GM19043 (cell line): ENCODE results near the gene GPS2.
"Not testable (repeated sequence)": the region's sequence is repeated elsewhere in the genome, so short reads cannot be mapped to it uniquely, and the experiment has no call there.

Source experiments
- ATAC-seq: cut with Tn5 transposase; IDR thresholded peaks from one replicate; pipeline ENCODE4 v1.9.1; 2021; ENCODE audit warnings: low read depth; ENCODE audit not compliant: unreplicated experiment

Gene GPS2

DNA sequence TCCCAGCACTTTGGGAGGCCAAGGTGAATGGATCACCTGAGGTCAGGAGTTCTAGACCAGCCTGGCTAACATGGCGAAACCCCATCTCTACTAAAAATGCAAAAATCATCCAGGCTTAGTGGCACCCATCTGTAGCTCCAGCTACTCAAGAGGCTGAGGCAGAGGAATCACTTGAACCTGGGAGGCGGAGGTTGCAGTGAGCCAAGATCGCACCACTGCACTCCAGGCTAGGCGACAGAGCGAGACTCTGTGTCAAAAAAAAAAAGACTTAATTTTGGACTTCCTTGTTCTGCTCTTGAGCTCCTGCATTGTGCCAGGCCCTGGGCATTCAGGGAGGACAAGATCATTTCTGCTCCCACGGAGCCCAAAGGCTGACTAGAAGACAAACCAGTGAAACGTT is 22.4 kb upstream of the GPS2 start:
- ATAC-seq, result not testable (repeated sequence)

DNA sequence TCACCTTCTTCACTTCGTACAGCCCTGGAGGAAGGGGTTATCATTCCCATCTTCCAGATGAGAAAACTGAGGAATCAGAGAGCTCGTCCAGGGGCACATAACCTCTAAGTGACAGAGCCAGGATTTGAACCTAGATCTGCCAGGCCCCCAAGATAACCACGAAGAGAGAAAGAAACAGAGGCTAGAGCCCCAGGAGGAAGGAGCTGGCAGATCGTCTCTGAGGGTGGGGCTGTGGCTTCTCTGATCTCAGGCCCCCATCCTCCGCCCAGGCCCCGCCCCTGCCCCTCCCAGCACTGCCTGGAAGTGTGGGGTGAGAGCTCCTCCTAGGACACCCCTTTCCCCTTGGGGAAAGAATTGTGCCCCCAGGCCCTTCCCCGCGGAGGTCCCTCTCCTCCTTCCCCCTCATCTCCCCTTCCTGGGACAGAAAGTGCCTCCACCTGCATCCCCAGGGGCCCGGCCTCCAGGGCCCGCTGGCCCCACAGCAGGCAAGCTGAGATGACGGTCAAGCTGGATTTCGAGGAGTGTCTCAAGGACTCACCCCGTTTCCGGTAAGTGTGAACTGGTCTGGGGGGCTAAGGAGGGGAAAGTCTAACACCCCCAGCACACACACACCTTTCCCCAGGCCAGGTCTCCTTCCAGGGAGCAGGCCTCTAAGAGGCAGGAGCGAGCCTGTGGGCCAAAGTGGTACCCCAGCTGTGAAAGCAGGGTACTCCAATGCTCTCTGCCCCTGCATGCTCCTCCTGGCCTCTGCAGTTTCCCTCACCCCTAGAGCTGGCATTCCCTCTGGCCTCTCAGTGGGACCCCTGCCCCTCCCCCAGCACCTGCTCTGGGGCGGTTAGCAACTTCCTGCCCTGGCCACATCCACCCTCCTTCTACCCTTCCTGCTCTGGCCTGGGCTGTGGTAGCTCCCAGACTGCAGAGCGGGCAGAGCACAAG is 21.3 kb upstream of the GPS2 start, which contains the start of gene ACAP1:
ACAP1 (plus strand) TSS at position 290 of the 936 bp plus-strand sequence; CDS start at position 496, 206 bp downstream.
- peak; percentile 57 for ATAC-seq

DNA sequence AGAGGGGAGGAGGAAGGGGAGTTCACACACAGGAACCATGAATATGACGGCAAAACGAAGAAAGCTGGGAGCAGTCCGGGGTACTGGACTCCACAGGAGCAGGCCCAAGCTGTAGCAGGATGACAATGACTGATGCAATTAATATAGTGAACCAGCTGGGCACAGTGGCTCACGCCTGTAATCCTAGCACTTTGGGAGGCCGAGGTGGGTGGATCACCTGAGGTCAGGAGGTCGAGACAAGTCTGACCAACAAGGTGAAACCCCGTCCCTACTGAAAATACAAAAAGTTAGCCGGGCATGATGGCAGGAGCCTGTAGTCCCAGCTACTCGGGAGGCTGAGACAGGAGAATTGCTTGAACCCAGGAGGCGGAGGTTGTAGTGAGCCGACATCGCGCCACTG is 20.6 kb upstream of the GPS2 start:
- not testable (repeated sequence) for ATAC-seq

DNA sequence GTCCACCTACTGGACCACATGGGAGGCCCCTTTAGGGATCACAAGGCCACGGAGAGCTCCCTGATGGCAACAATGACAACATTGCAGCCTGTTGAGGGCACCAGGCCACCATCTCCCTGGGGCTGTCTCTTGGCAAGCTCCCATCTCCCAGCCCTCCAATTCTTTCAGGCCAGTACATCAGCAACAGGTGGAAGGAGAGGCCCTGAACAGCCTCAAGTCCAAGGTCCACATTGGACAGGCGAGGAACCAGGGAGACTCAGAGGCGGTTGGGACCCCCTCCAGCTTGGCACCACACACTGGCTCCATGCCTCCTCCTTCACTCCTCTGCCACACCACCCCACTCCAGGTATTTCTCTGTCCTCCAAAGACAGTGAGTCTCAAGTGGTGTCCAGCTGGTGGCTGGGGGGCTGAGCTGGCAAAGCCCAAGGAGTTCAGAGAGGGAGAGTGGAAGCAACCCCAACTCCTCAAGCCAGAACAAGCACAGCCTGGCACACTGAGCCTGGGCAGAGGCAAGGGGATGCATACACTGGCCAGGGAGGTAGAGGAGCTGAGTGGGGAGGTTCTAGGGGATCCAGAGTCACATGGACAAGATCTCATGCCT is 19.9 kb upstream of the GPS2 start:
- no peak for ATAC-seq

DNA sequence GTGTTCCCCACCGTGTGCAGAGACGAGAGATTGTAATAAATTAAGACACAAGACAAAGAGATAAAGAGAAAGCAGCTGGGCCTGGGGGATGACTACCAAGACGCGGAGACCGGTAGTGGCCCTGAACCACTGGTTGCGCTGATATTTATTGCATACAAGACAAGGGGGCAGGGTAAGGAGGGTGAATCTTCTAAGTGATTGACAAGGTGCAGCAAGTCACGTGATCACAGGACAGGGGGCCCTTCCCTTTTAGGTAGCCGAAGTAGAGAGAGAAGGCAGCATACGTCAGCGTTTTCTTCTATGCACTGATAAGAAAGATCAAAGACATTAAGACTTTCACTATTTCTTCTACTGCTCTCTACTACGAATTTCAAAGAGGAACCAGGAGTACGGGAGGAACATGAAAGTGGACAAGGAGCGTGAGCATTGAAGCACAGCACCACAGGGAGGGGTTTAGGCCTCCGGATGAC is 17.5 kb upstream of the GPS2 start:
- ATAC-seq, result not testable (repeated sequence)

DNA sequence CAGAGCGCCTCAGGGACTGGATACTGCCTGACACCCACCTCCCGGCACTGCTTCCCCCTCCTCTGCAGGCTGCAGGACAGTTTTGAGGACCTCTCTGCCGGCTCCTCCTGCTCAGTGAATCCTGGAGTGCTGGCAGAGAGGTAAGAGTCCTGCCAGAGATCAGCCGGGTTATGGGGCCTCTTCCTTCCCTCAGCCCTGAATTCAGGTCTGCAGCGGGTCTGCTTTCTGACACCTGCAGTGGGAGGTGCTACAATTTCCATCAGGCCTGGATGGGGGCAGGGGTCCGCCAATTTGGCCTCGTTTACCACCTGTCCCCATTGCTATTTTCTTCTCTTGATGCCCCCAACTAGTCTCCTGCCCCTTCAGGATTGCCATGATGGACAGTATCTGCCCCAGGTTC is 17.0 kb upstream of the GPS2 start:
- no peak for ATAC-seq

DNA sequence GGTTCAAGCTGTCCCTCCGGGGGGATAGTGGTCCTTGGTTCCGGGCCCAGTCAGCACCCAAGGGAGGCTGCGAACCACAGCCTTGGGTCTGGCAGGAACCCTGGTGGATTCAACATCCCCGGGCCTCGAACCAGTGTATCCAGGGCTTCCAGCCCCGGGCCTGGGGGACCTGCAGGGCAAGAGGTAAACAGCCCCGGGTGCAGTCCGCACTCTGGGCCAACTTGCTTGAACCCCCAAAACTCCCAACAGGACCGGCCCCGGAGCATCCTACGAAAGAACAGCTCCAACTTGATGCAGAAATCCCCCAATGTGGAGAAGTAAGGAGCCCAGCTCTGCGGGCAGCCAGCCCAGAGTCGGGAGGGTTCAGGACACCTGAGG is 15.5 kb upstream of the GPS2 start:
- no peak for ATAC-seq

DNA sequence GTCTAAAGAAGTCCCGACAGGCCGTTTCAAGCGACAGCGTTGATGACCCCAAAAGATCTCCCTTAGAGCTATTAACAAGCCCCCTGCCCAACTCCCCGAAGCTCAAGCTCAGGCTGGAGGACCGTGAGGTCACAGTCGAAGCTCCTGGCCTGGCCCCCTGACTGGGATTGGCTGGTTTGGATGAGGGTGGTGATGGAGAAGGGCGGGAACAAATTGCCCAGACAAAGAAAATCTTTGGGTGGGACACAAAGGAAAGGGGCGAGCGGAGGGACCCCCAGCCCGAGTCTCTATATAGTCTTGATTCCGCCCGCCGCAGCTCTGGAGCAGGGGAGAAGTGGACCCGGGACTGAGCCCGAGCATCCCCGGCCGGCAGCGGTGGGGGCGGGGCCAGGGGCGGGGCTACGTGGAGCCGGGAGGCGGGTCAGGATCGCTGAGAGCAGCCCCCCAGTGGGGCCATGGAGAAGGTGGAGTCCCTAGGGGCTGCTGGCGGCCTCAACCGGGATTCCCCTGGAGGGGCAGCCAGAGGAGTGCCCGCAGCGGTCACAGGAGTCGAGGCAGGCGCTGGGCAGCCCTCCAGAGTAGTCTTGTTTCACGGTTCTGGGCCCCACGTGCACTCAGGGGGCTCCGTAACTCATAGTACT is 15.0 kb upstream of the GPS2 start:
- ATAC-seq, result peak; percentile 28

DNA sequence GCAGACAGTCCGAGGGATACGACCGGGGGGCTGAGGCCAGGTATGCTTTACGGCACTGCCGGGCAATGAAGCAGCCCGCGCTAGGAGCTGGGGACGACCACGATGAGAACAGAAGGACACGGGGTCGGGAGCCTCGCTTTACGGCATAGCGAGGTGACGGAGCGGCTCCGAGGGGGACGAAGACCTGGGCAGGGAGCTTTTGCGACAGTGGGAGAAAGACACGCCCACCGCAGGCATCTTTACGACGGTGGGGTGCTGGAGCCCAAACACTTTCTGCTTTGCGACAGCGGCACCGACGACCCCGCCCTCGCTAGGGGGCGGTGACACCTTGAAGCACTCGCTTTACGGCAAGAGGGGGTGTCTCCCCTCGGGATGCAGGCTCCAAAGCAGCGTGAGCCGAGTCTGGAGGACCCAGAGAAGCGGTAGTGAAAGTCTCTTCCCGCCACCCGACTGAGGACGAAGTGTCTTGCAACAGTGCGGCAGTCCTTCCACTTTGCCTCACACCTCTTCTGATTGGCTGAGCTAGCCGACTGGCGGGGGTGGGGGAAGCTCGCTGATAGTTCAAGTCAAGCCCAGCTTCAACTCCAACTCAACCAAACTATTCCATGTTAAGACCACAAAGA is 14.3 kb upstream of the GPS2 start:
- peak; percentile 46 for ATAC-seq

DNA sequence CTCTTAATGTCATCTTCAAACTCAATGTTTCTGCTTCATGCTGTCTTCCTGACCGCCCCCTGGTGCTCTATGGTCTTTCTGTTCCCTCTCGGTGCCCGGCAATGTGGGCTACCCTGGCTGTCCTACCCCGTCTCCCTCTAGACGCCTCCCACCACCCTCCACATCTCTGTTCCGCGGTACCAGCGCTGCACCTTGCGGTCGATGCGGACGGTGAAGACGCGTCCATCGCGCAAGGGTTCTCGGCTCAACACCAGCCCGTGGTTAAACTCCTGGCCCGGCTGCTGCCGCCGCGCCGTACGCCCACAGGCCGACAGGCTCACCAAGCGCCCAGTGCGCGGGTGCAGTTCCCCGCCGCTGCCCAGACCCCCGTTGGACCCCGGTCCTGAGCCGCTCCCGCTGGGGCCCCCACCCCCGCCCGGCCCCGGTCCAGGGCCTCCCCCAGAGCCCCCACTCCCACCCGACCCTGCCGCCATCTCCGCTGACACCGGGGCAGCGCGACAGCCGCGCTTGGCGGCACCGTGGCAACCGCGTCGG is 13.7 kb upstream of the GPS2 start, which contains the start of gene NEURL4:
NEURL4 (minus strand) TSS at position 496 of the 534 bp plus-strand sequence; CDS start at position 473, 23 bp downstream.
- ATAC-seq, result peak; percentile 8

DNA sequence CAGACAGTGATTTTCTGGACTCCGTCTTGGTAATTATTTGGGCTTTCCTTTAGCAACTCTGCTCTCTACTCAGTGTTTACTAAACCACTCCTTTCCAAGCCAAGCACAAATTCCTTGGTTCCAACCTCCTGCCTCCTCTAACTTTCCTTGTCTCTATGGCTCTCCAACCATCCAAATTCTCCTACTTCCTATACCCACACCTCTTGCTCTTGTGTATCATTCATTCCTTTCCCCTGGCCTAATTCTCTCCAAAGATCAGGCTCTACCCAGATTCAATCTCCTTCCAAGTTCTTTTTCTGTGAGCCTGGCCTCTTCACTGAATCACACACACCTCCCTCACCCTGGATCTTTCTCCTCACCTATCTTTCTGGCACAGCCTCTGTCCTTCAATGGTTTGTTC is 12.8 kb upstream of the GPS2 start:
- no peak for ATAC-seq

DNA sequence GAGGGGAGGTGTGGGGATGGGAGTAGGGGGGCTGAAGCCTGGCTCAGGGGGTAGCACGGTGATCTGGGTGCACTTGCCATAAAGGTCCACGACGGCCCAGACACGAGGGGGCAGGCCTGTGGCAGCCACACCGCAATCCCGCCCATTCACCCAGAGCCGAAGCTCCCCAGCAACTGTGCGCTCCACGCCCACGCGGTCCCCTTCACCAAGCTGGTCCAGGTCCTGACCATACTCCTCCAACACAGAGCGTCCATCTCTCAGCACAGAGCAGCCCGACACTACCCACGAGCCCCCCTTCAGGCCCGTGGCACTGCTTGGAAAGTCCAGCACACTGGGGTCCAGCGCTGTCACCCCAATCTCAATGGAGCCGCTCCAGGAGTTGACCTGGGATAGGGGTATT is 12.3 kb upstream of the GPS2 start:
- ATAC-seq, result no peak

DNA sequence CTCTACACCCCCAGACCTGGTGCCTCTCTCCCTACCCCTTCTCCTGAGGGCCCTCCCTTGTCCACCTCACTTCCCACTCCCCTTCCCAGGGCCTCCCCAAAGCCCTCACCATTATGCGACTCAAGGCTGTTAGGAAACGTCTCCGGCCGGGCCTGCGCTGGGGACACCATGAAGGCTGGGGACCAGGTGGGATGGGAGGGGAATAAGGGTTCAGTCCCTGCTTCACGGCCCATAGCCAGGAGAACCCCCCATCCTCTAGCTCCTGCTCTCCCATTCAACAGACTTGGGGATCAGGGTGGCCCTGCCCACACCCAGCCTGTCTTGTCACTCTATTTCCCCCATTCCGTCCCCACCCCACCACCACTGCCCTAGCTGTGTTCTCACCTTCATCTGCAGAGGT is 11.9 kb upstream of the GPS2 start:
- ATAC-seq, result no peak

DNA sequence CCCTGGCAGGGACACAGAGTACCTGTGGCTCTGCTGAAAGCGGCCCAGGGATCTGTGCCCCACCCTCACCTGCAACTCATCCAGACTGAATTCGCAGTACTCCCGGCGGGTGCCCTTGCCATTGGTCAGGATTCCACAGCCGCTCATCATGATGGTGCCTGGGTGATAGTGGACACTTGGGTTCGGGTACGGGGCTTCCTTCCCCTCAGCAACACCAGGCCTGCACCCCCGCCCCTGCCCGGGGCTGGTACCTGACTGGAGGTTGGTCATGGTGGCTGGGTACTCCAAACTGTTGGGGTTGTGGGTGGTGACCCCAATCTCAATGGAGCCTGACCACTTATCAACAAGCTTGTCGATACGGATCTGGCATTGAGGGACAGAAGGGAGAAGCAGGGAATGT is 11.0 kb upstream of the GPS2 start:
- ATAC-seq, result no peak

DNA sequence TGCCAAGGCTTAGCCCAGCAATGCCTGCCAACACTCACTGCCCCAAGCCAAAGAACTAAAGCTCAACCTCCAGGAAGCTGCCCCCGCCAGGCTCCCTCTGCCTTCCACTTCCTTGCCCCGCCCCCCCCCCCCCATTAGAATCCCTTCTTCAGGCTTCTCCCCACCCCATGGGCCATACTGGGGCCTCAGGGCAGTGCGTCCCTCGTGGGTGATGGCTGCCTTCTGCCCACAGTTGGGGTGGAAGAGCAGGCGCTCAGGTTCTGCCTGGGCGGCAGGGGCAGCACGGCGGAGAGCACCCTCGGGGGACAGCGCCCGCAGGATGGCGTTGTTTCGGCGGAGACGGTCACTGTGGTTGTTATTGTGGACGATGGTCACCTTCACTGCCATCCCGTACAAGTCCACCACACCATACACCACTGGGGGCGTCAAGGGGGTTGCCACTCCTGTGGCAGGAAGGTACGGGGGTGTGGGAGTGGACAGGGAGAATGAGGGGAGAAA is 9.9 kb upstream of the GPS2 start:
- no peak for ATAC-seq

DNA sequence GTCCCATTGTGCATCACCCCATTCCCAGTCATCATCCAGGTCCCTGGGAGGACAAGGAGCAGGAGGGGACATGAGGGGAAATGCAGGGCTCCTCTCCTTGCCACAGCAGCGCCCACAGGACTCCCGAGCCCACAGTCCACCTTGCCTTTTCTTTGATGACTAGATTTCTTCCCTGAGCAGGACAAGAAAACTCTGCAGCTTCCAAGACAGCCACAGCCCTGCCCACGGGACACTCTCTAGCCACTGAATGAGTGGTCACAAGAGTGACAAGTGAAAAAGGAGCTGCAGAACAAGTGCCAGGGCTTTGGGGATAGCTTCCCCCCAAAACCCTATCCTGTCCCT is 9.2 kb upstream of the GPS2 start:
- ATAC-seq, result no peak

DNA sequence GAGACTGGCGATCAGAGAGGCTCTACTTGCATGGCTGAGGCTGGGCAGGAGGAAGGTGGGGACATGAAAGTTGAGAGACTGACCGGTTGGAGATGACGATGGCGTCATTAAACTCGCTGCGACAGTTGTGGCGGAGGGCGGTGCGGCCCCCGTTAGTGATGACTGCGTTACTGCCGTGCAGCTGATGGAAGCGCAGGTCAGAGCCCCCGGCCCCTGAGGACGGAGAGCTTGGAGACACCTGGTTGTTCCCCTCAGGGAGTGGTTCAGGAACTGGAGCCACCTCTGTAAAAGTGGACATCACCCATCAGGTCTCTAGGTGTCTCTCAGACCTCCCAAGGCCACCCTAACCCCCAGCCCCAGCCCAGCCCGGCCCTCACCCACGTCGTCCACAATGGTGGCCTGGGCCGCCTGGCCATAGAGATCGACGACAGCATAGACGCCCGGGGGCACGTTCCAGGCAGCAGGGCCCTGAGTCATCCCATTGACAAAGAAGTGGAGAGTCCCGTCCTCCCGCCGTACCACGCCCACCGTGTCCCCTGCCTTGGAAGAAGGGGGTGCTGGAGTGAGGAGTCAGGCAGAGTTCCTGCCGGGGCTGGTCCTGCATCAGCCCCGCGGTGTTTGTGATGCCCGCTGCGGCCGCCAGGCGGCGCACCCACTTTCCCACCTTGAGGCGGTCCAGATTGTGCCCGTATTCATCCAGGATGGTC is 8.7 kb upstream of the GPS2 start:
- ATAC-seq, result no peak

DNA sequence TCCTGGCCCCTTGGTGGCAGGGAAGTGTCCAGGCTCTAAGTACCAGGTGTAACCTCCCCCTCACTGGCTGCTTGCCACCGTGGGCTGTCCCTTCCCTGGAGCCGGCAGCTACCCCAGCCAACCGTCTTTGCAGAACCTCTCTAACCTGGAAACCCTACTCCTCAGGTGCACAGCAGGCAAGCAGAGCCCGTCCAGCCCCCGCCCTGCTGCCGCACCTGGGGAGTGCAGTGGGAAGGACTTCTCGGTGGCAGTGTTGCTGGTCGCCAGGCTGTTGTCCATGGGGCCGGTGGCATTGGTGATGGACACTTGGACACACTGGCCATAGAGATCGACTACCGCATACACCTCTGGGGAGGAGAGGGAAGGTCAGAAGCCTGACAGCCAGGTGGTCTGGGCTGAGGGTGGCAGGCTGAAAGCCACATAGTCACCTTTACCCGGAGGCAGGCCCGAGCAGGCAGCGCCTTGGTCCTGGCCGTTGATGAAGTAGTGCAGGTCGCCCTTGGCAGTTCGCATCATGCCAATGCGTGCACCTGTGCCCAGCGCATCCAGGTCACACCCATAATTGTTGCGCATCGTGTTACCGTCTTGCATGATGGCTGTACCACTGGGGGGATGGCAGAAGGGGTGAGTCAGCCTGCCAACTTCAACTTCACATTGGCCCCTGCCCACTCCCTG is 7.5 kb upstream of the GPS2 start:
- no peak for ATAC-seq

DNA sequence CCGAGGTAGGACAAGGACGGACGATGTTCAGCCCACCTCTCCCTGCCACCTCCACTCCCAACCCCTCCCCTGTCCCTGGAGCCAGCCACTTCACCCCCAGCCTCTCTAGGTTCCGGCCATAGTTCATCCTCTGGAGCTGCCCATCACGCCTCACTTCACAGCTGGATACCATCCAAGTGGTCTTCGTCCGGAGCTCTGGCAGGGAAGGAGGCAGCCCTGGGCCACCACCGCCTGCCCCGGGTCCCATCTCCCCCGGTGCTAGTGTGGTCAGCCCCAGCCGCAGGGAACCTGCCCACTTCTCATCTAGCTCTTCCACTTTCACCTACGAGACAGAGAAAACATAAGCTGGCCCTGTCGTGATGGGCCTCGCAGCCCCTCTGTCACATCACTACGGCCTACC is 6.3 kb upstream of the GPS2 start:
- no peak for ATAC-seq
